ENCODE measurements around the gene MAPK8.

The MAPK8 gene

GRCh38 chr10:48292616-48293015 lies 13.9 kb upstream of the MAPK8 start:
- no peak for DNase-seq (ENCODE audit: low read depth in 2 of 2)

- no peak for DNase-seq (ENCODE audit: low read depth in 2 of 2)
Measured at GRCh38 chr10:48294431-48294830, 12.0 kb upstream of the MAPK8 start.

- no peak for DNase-seq (ENCODE audit: low read depth in 2 of 2)
Measured at GRCh38 chr10:48296576-48297098, 9.8 kb upstream of the MAPK8 start.

- DNase-seq (ENCODE audit: low read depth in 2 of 2), result no peak
Measured at GRCh38 chr10:48299066-48299465, 7.4 kb upstream of the MAPK8 start.

GRCh38 chr10:48299692-48300091 lies 6.8 kb upstream of the MAPK8 start:
- no peak for DNase-seq (ENCODE audit: low read depth in 2 of 2)

GRCh38 chr10:48300556-48300955 lies 5.9 kb upstream of the MAPK8 start:
- no peak for DNase-seq (ENCODE audit: low read depth in 2 of 2)

DNA sequence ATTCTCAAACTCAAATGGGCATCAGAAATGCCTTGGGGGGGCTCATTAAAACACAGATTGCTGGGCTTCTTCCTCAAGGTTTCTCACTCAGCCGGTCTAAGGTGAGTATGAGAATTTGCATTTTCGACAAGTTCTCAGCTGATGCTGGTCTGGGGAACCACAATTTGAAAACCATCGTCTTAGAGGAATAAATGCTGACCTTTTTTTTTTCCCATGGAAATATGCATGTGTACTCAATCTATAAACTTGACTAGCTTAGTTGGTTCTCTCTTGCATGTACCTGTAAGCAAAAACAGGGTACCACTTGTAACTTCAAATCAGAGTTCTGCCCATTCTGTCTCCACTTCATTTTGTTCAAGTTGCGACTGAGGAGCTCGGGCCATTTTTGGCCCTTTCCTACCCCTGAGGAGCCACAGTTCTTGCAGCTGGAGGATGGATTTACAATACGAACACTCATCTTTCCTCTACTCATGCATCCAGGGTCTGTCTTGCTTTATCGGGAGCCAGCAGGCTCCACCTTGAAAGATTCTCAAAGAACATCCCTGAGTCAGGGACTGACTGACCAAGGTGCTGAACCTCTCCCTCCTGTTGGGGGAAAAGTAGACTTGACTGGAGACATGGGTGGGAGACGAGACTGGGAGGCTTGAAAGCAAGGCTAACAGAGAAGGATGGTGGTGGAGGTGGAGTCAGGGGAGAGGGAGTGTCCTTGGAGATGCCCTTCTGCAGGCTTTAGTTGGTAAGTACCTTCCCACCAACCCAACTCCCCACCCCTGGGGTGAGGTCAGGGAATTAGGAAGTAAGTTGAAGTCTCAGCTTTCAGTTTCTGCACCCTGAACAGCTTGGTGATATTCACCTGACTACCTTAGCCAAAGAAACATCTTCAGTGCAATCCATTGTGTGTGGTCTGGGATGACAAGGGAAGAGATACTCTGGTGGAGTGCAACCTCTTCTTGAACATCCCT lies 3.7 kb upstream of the MAPK8 start:
- no peak for DNase-seq (ENCODE audit: low read depth in 2 of 2)

DNA sequence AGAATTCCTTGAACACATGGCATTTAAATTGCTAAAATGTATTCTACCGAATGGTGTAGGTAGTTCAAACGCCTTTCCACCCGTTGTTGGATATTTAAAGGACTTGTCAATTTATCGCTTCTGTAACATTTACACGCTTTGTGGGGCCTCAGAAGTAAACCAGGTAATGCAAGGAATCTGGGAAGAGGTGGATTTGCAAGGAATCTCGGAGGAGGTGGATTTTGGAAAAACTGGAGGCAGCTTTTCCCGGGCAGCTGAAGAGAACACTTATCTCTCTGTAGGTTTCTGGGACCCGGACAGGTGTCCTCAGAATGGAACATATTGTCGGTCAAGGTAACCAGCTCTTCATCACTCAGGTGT lies 592 bp upstream of the MAPK8 start:
- DNase-seq (ENCODE audit: low read depth in 2 of 2), result no peak

- DNase-seq (ENCODE audit: low read depth in 2 of 2), result peak; percentile 44 to 51
Measured at GRCh38 chr10:48306870-48307710, 613 bp downstream of the MAPK8 start.

DNA sequence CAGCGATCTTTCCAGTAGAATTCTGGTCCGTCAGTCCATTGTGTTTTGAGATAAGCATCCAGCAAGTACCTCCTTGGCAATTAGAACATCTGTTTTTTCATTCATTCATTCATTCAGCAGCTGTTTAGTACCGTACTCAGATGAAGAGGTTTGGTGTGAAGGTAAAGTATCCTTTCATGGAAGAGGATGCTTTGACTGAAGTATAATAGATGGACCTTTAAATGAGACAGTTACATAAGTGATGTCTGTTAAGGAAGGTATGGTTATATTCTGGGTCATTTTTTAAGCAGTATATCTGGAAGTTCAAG lies 1.2 kb downstream of the MAPK8 start:
- DNase-seq (ENCODE audit: low read depth in 2 of 2), result no peak

- DNase-seq (ENCODE audit: low read depth in 2 of 2), result no peak
Measured at GRCh38 chr10:48309711-48310226, 3.3 kb downstream of the MAPK8 start.

GRCh38 chr10:48314107-48314506 lies 7.6 kb downstream of the MAPK8 start:
- DNase-seq (ENCODE audit: low read depth in 2 of 2), result no peak

- DNase-seq (ENCODE audit: low read depth in 2 of 2), result no peak
Measured at GRCh38 chr10:48316236-48316635, 9.8 kb downstream of the MAPK8 start.

- no peak for DNase-seq (ENCODE audit: low read depth in 2 of 2)
Measured at GRCh38 chr10:48317321-48317990, 11.0 kb downstream of the MAPK8 start.

DNA sequence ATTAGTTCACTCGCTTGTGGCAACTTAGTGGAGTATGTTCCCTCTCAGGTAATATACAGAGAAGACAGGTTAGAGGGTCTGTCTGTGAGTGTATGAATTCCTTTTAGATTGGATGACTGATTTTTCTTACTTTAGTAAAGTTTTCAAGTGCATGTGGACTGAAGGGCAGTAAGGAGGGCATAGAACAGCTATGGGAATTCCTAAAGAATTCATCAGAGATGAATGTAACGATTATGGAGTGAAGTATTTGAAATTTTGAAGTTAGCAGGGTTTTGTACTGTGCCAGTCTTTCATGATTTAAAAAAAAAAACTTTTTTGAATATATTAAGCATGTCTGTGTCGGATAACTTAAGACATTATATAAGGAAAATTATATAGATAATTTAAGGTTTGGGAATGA lies 15.5 kb downstream of the MAPK8 start:
- no peak for DNase-seq (ENCODE audit: low read depth in 2 of 2)

GRCh38 chr10:48324580-48324979 lies 18.1 kb downstream of the MAPK8 start:
- no peak for DNase-seq (ENCODE audit: low read depth in 2 of 2)

DNA sequence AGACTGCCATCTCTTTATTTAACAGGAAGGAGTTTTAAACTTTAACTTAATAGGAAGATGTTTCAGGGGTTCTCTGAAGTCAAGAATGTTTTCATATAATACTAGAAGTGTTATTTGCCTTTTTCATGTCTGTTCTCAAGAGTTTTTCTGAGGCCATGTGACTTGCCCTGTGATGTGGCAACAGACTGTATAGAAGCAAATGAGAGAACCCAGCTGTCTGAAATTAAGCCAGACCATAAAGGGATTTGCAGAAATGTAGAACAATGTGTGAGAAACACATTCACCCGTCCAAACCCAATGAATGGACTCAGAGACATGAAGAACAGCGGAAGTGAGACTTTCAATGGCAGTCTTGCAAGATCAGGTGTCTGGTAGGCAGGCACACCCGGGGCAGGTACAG lies 23.8 kb downstream of the MAPK8 start:
- no peak for DNase-seq (ENCODE audit: low read depth in 2 of 2)

DNA sequence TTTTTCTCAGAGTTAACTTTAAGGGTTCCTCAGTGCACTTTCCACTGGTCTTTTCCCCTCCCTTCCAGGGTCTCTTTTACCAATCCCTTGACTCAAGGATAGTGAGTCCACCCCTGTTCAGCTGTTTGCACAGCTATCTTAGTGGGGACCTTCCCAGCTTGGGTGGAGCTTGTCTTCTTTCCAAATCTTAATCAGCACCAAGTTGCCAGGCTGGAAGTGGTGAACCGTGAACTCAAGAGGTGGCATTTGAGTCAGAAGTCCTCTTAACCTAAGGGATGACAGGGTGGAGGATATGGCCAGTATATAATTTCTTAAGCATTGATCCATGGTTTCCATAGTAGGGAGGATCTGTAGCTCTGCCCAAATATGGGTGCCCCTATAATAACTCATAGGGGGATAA lies 25.0 kb downstream of the MAPK8 start:
- DNase-seq (ENCODE audit: low read depth in 2 of 2), result no peak

- DNase-seq (ENCODE audit: low read depth in 2 of 2), result no peak
Measured at GRCh38 chr10:48332166-48332870, 25.8 kb downstream of the MAPK8 start.

DNA sequence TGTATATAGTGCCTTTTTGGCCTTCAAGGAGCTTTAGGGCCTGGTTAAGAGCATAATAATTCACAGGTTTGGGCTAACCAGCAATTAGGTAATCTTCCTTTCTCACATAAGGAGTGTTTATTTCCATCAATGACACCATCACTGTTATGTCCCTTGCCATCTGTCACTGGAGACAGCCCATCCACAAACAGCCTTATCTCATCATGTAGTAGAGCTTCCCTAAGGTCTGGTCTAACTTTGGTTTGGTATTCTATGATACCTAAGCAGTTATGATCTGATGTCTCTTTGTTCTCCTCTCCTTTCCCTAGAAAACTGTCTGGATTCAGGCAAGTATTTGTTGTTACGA lies 26.4 kb downstream of the MAPK8 start:
- DNase-seq (ENCODE audit: low read depth in 2 of 2), result no peak

GRCh38 chr10:48333856-48334255 lies 27.4 kb downstream of the MAPK8 start:
- no peak for DNase-seq (ENCODE audit: low read depth in 2 of 2)

All from activated CD8-positive, alpha-beta memory T cell treated with anti-CD3 and anti-CD28 coated beads for 4 hours (primary cell).